Colonic mucosa (tissue), 4 donors: ENCODE data around the gene CASP8AP2. TPM values are rescaled to one million over a fixed set of nuclear protein-coding genes. Genes with fewer than 3 reads are reported as not detected.

Experiments
- DNase-seq: peaks from one replicate; pipeline ENCODE4 v3.0.0-alpha.2; 2020
- H3K27ac ChIP-seq: fragments of 200-600 bp; one replicate; pipeline ENCODE4 v1.8.0; 2021
- H3K27me3 ChIP-seq: fragments of 200-600 bp; one replicate; pipeline ENCODE4 v1.8.0; 2021
- H3K36me3 ChIP-seq: fragments of 200-600 bp; one replicate; pipeline ENCODE4 v1.8.0; 2021
- H3K4me1 ChIP-seq: fragments of 200-600 bp; one replicate; pipeline ENCODE4 v1.8.0; 2021; ENCODE audit warnings: mild to moderate bottlenecking
- H3K4me3 ChIP-seq: fragments of 200-600 bp; one replicate; pipeline ENCODE4 v1.8.0; 2021
- H3K9ac ChIP-seq, 2 donors: one replicate each; pipeline ENCODE4 v1.7.0; 2013; ENCODE audit warnings: control low read depth in 2 of 2, low read depth in 2 of 2, low read length in 2 of 2
- H3K9me3 ChIP-seq: fragments of 200-600 bp; one replicate; pipeline ENCODE4 v1.8.0; 2021
- CTCF ChIP-seq: fragments of 200-600 bp; IDR thresholded peaks from one replicate; pipeline ENCODE4 v1.8.0; 2022; ENCODE audit warnings: antibody characterized with exemption, mild to moderate bottlenecking
- intact Hi-C: fragments of 100-400 bp; cut with DNase I; formaldehyde crosslinking; loops from one replicate; pipeline ENCODE4 v1.14.1; 2022
- total RNA-seq, 2 donors: library from RNA; stranded (reverse); fragmentation: NEBNext Ultra II Directional in 1 of 2; extraction: Animal tissue kit (Norgen Biotek cat#: 25700) in 1 of 2; gene quantifications; one replicate each; pipeline ENCODE4 v1.2.1, GENCODE V29; 2021
- donor health status: healthy.
- donor health status: DM: no; HTN: no; CAD: no.
- donor health status: DM: no; HTN: no; CAD: no.

CASP8AP2 gene
- total RNA-seq, 2 donors from 2014 or later, result 13.4 to 15.8 TPM

- H3K9me3 ChIP-seq, result no peaks in the 10 kb centered on the region
- no peak overlapping the region for H3K27ac ChIP-seq
- DNase-seq, result no peak
- no peak overlapping the region for H3K4me3 ChIP-seq
- TF ChIP-seq CTCF, result no peak
- no peaks in the 10 kb centered on the region for H3K4me1 ChIP-seq
- H3K36me3 ChIP-seq, result peaks cover 20% of the 10 kb centered on the region
- no peak overlapping the region for H3K9ac ChIP-seq
- intact Hi-C loops, result no loop called here
- H3K27me3 ChIP-seq, result no peaks in the 10 kb centered on the region
These were observed 28.4 kb downstream of the CASP8AP2 start for GRCh38 chr6:89858041-89858440.

GRCh38 chr6:89859744-89860143, 30.1 kb downstream of the CASP8AP2 start:
- no peaks in the 10 kb centered on the region for H3K9me3 ChIP-seq
- H3K4me1 ChIP-seq, result no peaks in the 10 kb centered on the region
- H3K4me3 ChIP-seq, result no peak overlapping the region
- no peaks in the 10 kb centered on the region for H3K27me3 ChIP-seq
- DNase-seq, result no peak
- no peak overlapping the region for H3K9ac ChIP-seq
- no peak for TF ChIP-seq CTCF
- H3K36me3 ChIP-seq, result peaks cover 14% of the 10 kb centered on the region
- intact Hi-C loops, result no loop called here
- no peak overlapping the region for H3K27ac ChIP-seq

GRCh38 chr6:89862273-89862672, 32.6 kb downstream of the CASP8AP2 start:
- intact Hi-C loops, result no loop called here
- no peak overlapping the region for H3K9ac ChIP-seq
- no peaks in the 10 kb centered on the region for H3K4me1 ChIP-seq
- H3K4me3 ChIP-seq, result no peak overlapping the region
- H3K9me3 ChIP-seq, result no peaks in the 10 kb centered on the region
- no peak for DNase-seq
- H3K27me3 ChIP-seq, result no peaks in the 10 kb centered on the region
- H3K36me3 ChIP-seq, result peaks cover 13% of the 10 kb centered on the region
- TF ChIP-seq CTCF, result no peak
- no peak overlapping the region for H3K27ac ChIP-seq

GRCh38 chr6:89862698-89863097, 33.0 kb downstream of the CASP8AP2 start:
- no peak overlapping the region for H3K27ac ChIP-seq
- no peak overlapping the region for H3K9ac ChIP-seq
- H3K36me3 ChIP-seq, result peaks cover 13% of the 10 kb centered on the region
- no peaks in the 10 kb centered on the region for H3K27me3 ChIP-seq
- intact Hi-C loops, result no loop called here
- no peak for DNase-seq
- no peak overlapping the region for H3K4me3 ChIP-seq
- TF ChIP-seq CTCF, result no peak
- H3K9me3 ChIP-seq, result no peaks in the 10 kb centered on the region
- H3K4me1 ChIP-seq, result no peaks in the 10 kb centered on the region

GRCh38 chr6:89866024-89866678, 36.5 kb downstream of the CASP8AP2 start:
- intact Hi-C loops, result no loop called here
- H3K36me3 ChIP-seq, result peaks cover 10% of the 10 kb centered on the region

More at GRCh38 chr6:89866024-89866678, 36.5 kb downstream of the CASP8AP2 start:
- TF ChIP-seq CTCF, result no peak
- H3K27me3 ChIP-seq, result no peaks in the 10 kb centered on the region
- no peak overlapping the region for H3K4me3 ChIP-seq
- no peak overlapping the region for H3K27ac ChIP-seq
- no peak overlapping the region for H3K9ac ChIP-seq
- no peak for DNase-seq
- H3K4me1 ChIP-seq, result no peaks in the 10 kb centered on the region
- H3K9me3 ChIP-seq, result no peaks in the 10 kb centered on the region
